RWPE2 (cell line): ENCODE results near the gene LAMA5.

Experiments
- ATAC-seq: fragments of 200-7000 bp; cut with Tn5 transposase; 3 replicates; pipeline ENCODE4 v1.9.1; 2021; ENCODE audit warnings: low read depth
- DNase-seq: peaks from one replicate; pipeline ENCODE4 v3.0.0-alpha.2; 2020; ENCODE audit warnings: low spot score
- H3K27ac ChIP-seq: fragments of 450-650 bp; 2 replicates; pipeline ENCODE4 v1.5.1; 2017; ENCODE audit warnings: mild to moderate bottlenecking; ENCODE audit not compliant: poor library complexity, severe bottlenecking
- H3K27me3 ChIP-seq: fragments of 250-450 bp; sonication (Bioruptor Pico); 2 replicates; pipeline ENCODE4 v1.5.1; 2021; ENCODE audit warnings: mild to moderate bottlenecking, moderate library complexity; ENCODE audit not compliant: insufficient read depth, poor library complexity, severe bottlenecking
- H3K36me3 ChIP-seq: fragments of 250-450 bp; sonication (Bioruptor Pico); 2 replicates; pipeline ENCODE4 v1.5.1; 2020; ENCODE audit warnings: low read depth, mild to moderate bottlenecking, moderate library complexity
- H3K4me1 ChIP-seq: fragments of 250-450 bp; sonication (Bioruptor Pico); 2 replicates; pipeline ENCODE4 v1.5.1; 2021; ENCODE audit warnings: mild to moderate bottlenecking, moderate library complexity; ENCODE audit not compliant: insufficient read depth, poor library complexity, severe bottlenecking
- H3K4me3 ChIP-seq: fragments of 250-450 bp; sonication (Bioruptor Pico); 2 replicates; pipeline ENCODE4 v1.5.1; 2021; ENCODE audit warnings: mild to moderate bottlenecking, moderate library complexity; ENCODE audit not compliant: severe bottlenecking
- H3K9me3 ChIP-seq: fragments of 250-450 bp; sonication (Bioruptor Pico); 2 replicates; pipeline ENCODE4 v1.5.1; 2021; ENCODE audit warnings: mild to moderate bottlenecking, moderate library complexity; ENCODE audit not compliant: severe bottlenecking
- CTCF ChIP-seq: fragments of 450-650 bp; IDR thresholded peaks from one replicate; pipeline ENCODE4 v1.5.1; 2017; ENCODE audit warnings: mild to moderate bottlenecking, moderate library complexity; ENCODE audit not compliant: poor library complexity, severe bottlenecking

The LAMA5 gene, protein sequence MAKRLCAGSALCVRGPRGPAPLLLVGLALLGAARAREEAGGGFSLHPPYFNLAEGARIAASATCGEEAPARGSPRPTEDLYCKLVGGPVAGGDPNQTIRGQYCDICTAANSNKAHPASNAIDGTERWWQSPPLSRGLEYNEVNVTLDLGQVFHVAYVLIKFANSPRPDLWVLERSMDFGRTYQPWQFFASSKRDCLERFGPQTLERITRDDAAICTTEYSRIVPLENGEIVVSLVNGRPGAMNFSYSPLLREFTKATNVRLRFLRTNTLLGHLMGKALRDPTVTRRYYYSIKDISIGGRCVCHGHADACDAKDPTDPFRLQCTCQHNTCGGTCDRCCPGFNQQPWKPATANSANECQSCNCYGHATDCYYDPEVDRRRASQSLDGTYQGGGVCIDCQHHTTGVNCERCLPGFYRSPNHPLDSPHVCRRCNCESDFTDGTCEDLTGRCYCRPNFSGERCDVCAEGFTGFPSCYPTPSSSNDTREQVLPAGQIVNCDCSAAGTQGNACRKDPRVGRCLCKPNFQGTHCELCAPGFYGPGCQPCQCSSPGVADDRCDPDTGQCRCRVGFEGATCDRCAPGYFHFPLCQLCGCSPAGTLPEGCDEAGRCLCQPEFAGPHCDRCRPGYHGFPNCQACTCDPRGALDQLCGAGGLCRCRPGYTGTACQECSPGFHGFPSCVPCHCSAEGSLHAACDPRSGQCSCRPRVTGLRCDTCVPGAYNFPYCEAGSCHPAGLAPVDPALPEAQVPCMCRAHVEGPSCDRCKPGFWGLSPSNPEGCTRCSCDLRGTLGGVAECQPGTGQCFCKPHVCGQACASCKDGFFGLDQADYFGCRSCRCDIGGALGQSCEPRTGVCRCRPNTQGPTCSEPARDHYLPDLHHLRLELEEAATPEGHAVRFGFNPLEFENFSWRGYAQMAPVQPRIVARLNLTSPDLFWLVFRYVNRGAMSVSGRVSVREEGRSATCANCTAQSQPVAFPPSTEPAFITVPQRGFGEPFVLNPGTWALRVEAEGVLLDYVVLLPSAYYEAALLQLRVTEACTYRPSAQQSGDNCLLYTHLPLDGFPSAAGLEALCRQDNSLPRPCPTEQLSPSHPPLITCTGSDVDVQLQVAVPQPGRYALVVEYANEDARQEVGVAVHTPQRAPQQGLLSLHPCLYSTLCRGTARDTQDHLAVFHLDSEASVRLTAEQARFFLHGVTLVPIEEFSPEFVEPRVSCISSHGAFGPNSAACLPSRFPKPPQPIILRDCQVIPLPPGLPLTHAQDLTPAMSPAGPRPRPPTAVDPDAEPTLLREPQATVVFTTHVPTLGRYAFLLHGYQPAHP (N-terminal part only)

DNA sequence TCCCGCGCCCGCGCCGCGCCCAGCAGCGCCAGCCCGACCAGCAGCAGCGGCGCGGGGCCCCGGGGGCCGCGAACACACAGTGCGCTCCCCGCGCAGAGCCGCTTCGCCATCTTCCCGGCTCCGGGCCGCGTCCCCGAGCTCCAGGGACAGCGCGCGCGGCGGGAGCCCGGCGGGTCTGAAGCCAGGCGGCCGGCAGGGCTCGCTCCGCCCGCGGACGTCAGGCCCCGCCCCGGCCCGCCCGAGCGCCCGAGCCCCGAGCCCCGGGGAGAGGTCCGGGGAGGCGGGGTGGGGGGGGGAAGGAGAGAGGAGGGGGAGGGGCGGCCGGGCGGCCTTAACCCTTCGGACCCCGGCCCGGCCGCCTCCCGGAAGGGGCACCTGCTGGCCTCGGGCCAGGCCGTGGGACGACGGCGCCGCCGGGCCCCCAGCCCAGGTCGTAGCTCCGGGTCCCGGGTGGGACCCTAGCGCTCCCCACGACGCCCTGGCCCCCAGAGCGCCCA lies at the start of gene LAMA5:
LAMA5 (minus strand) TSS at position 177 of the 497 bp plus-strand sequence; CDS start at position 110, 67 bp downstream.
- Histone ChIP-seq H3K27ac (peak within 1 kb of the TSS; percentile 99), H3K9me3 (no peaks in the 10 kb centered on the region), H3K4me3 (peak within 1 kb of the TSS; percentile 98), H3K4me1 (peaks cover 63% of the 10 kb centered on the region), H3K27me3 (no peaks in the 10 kb centered on the region), H3K36me3 (peaks cover 39% of the 10 kb centered on the region)
- TF ChIP-seq CTCF, result no peak
- DNase-seq (peak; percentile 88), ATAC-seq (no peak)

DNA sequence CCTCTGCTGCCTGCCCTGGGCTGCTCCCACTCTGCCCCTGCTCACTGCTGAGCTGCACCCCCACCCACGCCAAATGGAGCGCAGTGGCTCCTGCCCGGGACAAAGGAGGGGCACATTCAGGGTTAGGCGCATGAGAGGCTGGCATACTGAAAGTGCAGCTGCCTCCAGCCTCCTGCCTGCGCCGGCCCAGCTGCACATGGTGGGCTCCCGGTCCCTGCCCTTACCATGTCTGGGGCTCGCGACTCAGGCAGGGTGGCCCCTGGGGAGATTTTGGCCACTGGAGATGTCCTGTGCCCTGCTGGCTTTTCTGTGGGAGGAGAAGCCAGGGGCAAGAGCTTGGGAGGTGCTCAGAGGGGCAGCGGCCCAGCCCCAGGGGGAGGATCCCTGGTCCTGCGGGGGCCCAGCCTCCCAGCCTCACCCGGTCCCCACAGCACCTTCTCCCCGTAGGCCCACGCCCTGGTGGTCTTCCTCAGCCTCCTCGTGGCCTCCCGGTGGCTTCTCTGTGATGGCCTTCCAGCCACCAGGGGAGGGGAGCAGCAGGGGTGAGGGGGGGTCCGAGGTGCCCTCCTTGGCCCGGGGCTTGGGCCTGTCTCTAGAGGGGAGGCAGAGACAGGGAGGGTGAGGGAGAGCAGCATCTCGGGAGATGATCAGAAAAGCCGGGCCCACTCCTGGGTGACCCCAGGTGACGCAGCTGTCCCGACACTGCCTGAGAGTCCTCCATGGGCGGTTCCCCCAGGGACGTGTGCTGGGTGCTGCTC lies 48.4 kb upstream of the LAMA5 start:
- Histone ChIP-seq H3K27ac (no peak overlapping the region), H3K4me1 (no peaks in the 10 kb centered on the region), H3K27me3 (no peaks in the 10 kb centered on the region), H3K4me3 (no peak overlapping the region), H3K9me3 (no peaks in the 10 kb centered on the region), H3K36me3 (no peaks in the 10 kb centered on the region)
- DNase-seq (peak; percentile 86), ATAC-seq (no peak)
- no peak for TF ChIP-seq CTCF

DNA sequence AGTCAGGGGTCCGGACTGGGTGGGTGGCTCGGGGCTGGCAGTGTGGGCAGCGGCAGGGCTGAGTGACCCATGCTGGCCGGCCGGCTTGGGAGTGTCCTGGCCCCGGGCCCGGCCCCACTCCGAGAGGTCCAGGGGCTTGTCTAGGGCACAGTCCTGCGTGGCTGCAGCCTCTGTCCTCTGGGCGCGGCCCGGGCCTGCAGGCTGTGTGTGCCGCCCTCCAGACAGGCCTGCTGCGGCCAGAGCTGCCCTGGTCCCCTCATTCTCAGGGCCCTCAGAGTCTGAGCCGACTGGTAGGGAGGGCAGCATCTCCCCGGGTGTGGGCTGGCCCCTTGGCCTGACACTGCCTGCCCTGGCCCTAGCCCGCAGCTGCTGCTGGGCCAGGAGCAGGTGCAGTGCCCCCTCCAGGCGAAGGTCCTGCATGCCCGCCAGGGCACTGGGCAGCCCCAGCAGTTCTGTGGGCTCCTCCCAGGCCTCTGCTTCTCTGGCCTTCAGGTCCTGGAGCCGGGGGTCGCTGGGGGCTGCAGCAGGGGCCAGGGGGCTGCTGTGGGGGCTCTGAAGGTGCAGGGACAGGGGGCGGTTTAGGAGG lies 46.9 kb upstream of the LAMA5 start:
- H3K27ac ChIP-seq, result no peak overlapping the region
- peak; percentile 2; the same call in 1 of the 3 replicates for ATAC-seq
- peak; percentile 87 for DNase-seq
- no peaks in the 10 kb centered on the region for H3K9me3 ChIP-seq
- H3K27me3 ChIP-seq, result no peaks in the 10 kb centered on the region
- no peaks in the 10 kb centered on the region for H3K36me3 ChIP-seq
- no peaks in the 10 kb centered on the region for H3K4me1 ChIP-seq
- no peak overlapping the region for H3K4me3 ChIP-seq
- TF ChIP-seq CTCF, result peak; percentile 38

GRCh38 chr20:62413025-62413570 lies 46.0 kb upstream of the LAMA5 start:
- no peaks in the 10 kb centered on the region for H3K4me1 ChIP-seq
- peak; percentile 88 for DNase-seq
- ATAC-seq, result no peak
- H3K27ac ChIP-seq, result no peak overlapping the region
- H3K9me3 ChIP-seq, result no peaks in the 10 kb centered on the region
- no peak overlapping the region for H3K4me3 ChIP-seq
- no peak for TF ChIP-seq CTCF
- H3K36me3 ChIP-seq, result no peaks in the 10 kb centered on the region
- H3K27me3 ChIP-seq, result no peaks in the 10 kb centered on the region
